IgD-negative memory B cell (primary cell): ENCODE measurements around the gene PTPN3. TPM values are rescaled to one million over a fixed set of nuclear protein-coding genes. Genes with fewer than 3 reads are reported as not detected.
A peak's percentile ranks its signal among the peaks of the same experiment; 100 is the strongest.

ENCODE experiments used
- H3K27ac Mint-ChIP-seq, 3 donors: one replicate each; pipeline ENCODE4 v1.8.0; 2020 to 2022; ENCODE audit warnings: mild to moderate bottlenecking in 3 of 3, mixed read lengths in 3 of 3, moderate library complexity in 1 of 3
- H3K27me3 Mint-ChIP-seq: one replicate; pipeline ENCODE4 v1.8.0; 2021; ENCODE audit warnings: mixed read lengths
- H3K36me3 Mint-ChIP-seq: one replicate; pipeline ENCODE4 v1.8.0; 2020; ENCODE audit warnings: mild to moderate bottlenecking, mixed read lengths
- H3K4me1 Mint-ChIP-seq, 3 donors: one replicate each; pipeline ENCODE4 v1.8.0; 2020 to 2022; ENCODE audit warnings: mixed read lengths in 3 of 3, mild to moderate bottlenecking in 1 of 3
- H3K4me3 Mint-ChIP-seq, 4 donors: one replicate each; pipeline ENCODE4 v1.8.0; 2020 to 2022; ENCODE audit warnings: mild to moderate bottlenecking in 4 of 4, mixed read lengths in 4 of 4, moderate library complexity in 3 of 4
- H3K9me3 Mint-ChIP-seq, 3 donors: one replicate each; pipeline ENCODE4 v1.8.0; 2020 to 2021; ENCODE audit warnings: mixed read lengths in 3 of 3, mild to moderate bottlenecking in 1 of 3
- polyA plus RNA-seq: library from polyadenylated mRNA; unstranded; fragments of 300-500 nt; fragmentation: Illumina TruSeq; gene quantifications from one replicate; pipeline ENCODE4 v1.2.3, GENCODE V29; 2021

The PTPN3 gene
- polyA plus RNA-seq, 1 donor from 2014 or later = not detected

- H3K27me3 Mint-ChIP-seq = peaks cover 11% of the 10 kb centered on the region
- H3K27ac Mint-ChIP-seq = peak overlapping the region in 2 of 3 donors; percentile 28 to 95
- no peaks in the 10 kb centered on the region for H3K9me3 Mint-ChIP-seq
- peaks cover 21 to 50% (median 24%) of the 10 kb centered on the region in 3 donors for H3K4me1 Mint-ChIP-seq
- H3K4me3 Mint-ChIP-seq = peak overlapping the region in 1 of 4 donors; percentile 88
- no peaks in the 10 kb centered on the region for H3K36me3 Mint-ChIP-seq
These were observed 80.2 kb downstream of the PTPN3 start for GRCh38 chr9:109417585-109418544.

GRCh38 chr9:109417054-109417453, 81.1 kb downstream of the PTPN3 start:
- H3K9me3 Mint-ChIP-seq = no peaks in the 10 kb centered on the region
- peak overlapping the region; percentile 82 to 95 (median 94) for H3K27ac Mint-ChIP-seq
- H3K36me3 Mint-ChIP-seq = no peaks in the 10 kb centered on the region
- H3K27me3 Mint-ChIP-seq = peaks cover 11% of the 10 kb centered on the region
- peaks cover 16 to 43% (median 17%) of the 10 kb centered on the region in 3 donors for H3K4me1 Mint-ChIP-seq
- peak overlapping the region in 3 of 4 donors; percentile 79 to 94 (median 88) for H3K4me3 Mint-ChIP-seq

GRCh38 chr9:109416135-109416706, 81.9 kb downstream of the PTPN3 start:
- H3K36me3 Mint-ChIP-seq = no peaks in the 10 kb centered on the region
- peaks cover 21 to 48% (median 22%) of the 10 kb centered on the region in 3 donors for H3K4me1 Mint-ChIP-seq
- H3K27me3 Mint-ChIP-seq = peaks cover 8% of the 10 kb centered on the region
- H3K4me3 Mint-ChIP-seq = peak overlapping the region; percentile 69 to 94 (median 84)
- no peaks in the 10 kb centered on the region for H3K9me3 Mint-ChIP-seq
- peak overlapping the region; percentile 82 to 95 (median 94) for H3K27ac Mint-ChIP-seq

- peaks cover 25 to 54% (median 31%) of the 10 kb centered on the region in 3 donors for H3K4me1 Mint-ChIP-seq
- no peaks in the 10 kb centered on the region for H3K36me3 Mint-ChIP-seq
- H3K9me3 Mint-ChIP-seq = no peaks in the 10 kb centered on the region
- peak overlapping the region in 1 of 4 donors; percentile 53 for H3K4me3 Mint-ChIP-seq
- peaks cover 7% of the 10 kb centered on the region for H3K27me3 Mint-ChIP-seq
- peak overlapping the region in 2 of 3 donors; percentile 85 to 94 for H3K27ac Mint-ChIP-seq
These were observed 83.9 kb downstream of the PTPN3 start for GRCh38 chr9:109414125-109414785.

- Mint-ChIP-seq H3K9me3 (no peaks in the 10 kb centered on the region), H3K36me3 (no peaks in the 10 kb centered on the region), H3K27me3 (no peaks in the 10 kb centered on the region), H3K4me1 (peaks cover 13 to 34% (median 23%) of the 10 kb centered on the region in 3 donors), H3K27ac (peak overlapping the region; percentile 57 to 94 (median 93)), H3K4me3 (peak overlapping the region; percentile 25 to 71 (median 60))
These were observed 86.2 kb downstream of the PTPN3 start for GRCh38 chr9:109411798-109412352.

- Mint-ChIP-seq H3K36me3 (no peaks in the 10 kb centered on the region), H3K4me1 (peaks cover 11 to 31% (median 21%) of the 10 kb centered on the region in 3 donors), H3K4me3 (peak overlapping the region; percentile 25 to 71 (median 60)), H3K9me3 (no peaks in the 10 kb centered on the region), H3K27me3 (no peaks in the 10 kb centered on the region), H3K27ac (peak overlapping the region; percentile 57 to 94 (median 93))
These were observed 86.9 kb downstream of the PTPN3 start for GRCh38 chr9:109411069-109411761.

GRCh38 chr9:109409773-109410397, 88.2 kb downstream of the PTPN3 start:
- peaks cover 11 to 20% (median 16%) of the 10 kb centered on the region in 3 donors for H3K4me1 Mint-ChIP-seq
- H3K27me3 Mint-ChIP-seq = peaks cover 2% of the 10 kb centered on the region
- no peak overlapping the region for H3K4me3 Mint-ChIP-seq
- peak overlapping the region in 1 of 3 donors; percentile 44 for H3K27ac Mint-ChIP-seq
- no peaks in the 10 kb centered on the region for H3K9me3 Mint-ChIP-seq
- H3K36me3 Mint-ChIP-seq = no peaks in the 10 kb centered on the region

- no peaks in the 10 kb centered on the region for H3K9me3 Mint-ChIP-seq
These were observed 89.2 kb downstream of the PTPN3 start for GRCh38 chr9:109408759-109409462.

GRCh38 chr9:109403766-109404320, 94.3 kb downstream of the PTPN3 start:
- no peaks in the 10 kb centered on the region for H3K9me3 Mint-ChIP-seq
- H3K27ac Mint-ChIP-seq = no peak overlapping the region

More at GRCh38 chr9:109408759-109409462, 89.2 kb downstream of the PTPN3 start:
- no peak overlapping the region for H3K27ac Mint-ChIP-seq
- H3K27me3 Mint-ChIP-seq = peaks cover 3% of the 10 kb centered on the region
- H3K36me3 Mint-ChIP-seq = no peaks in the 10 kb centered on the region
- H3K4me3 Mint-ChIP-seq = no peak overlapping the region
- peaks cover 11 to 18% (median 16%) of the 10 kb centered on the region in 3 donors for H3K4me1 Mint-ChIP-seq

GRCh38 chr9:109403116-109403515, 95.0 kb downstream of the PTPN3 start:
- Mint-ChIP-seq H3K4me3 (no peak overlapping the region), H3K9me3 (no peaks in the 10 kb centered on the region), H3K27me3 (peaks cover 10% of the 10 kb centered on the region), H3K4me1 (peaks cover 18 to 30% (median 27%) of the 10 kb centered on the region in 3 donors), H3K36me3 (no peaks in the 10 kb centered on the region), H3K27ac (no peak overlapping the region)

More at GRCh38 chr9:109403766-109404320, 94.3 kb downstream of the PTPN3 start:
- Mint-ChIP-seq H3K4me1 (peaks cover 16 to 27% (median 23%) of the 10 kb centered on the region in 3 donors), H3K4me3 (no peak overlapping the region), H3K36me3 (no peaks in the 10 kb centered on the region), H3K27me3 (peaks cover 10% of the 10 kb centered on the region)

GRCh38 chr9:109401990-109402318, 96.2 kb downstream of the PTPN3 start:
- H3K4me3 Mint-ChIP-seq = peak overlapping the region in 1 of 4 donors; percentile 71
- peak overlapping the region in 2 of 3 donors; percentile 59 to 92 for H3K27ac Mint-ChIP-seq
- H3K4me1 Mint-ChIP-seq = peaks cover 18 to 30% (median 27%) of the 10 kb centered on the region in 3 donors
- no peaks in the 10 kb centered on the region for H3K9me3 Mint-ChIP-seq
- H3K36me3 Mint-ChIP-seq = no peaks in the 10 kb centered on the region
- H3K27me3 Mint-ChIP-seq = peaks cover 10% of the 10 kb centered on the region

- Mint-ChIP-seq H3K27me3 (peaks cover 12% of the 10 kb centered on the region), H3K27ac (peak overlapping the region in 2 of 3 donors; percentile 59 to 92), H3K4me3 (peak overlapping the region in 1 of 4 donors; percentile 71), H3K36me3 (no peaks in the 10 kb centered on the region), H3K4me1 (peaks cover 18 to 30% (median 27%) of the 10 kb centered on the region in 3 donors), H3K9me3 (no peaks in the 10 kb centered on the region)
These were observed 96.7 kb downstream of the PTPN3 start for GRCh38 chr9:109401169-109401989.
